K562 (cell line): ENCODE data around the gene CYB5B. TPM values are rescaled to one million over a fixed set of nuclear protein-coding genes. Genes with fewer than 3 reads are reported as not detected.

Experiments used
- ATAC-seq: fragments of 200-7000 bp; cut with Tn5 transposase; 3 replicates; pipeline ENCODE4 v1.9.1; 2020; ENCODE audit warnings: moderate library complexity
- BruUV-seq: library from RNA; stranded (reverse); fragments of 400-500 nt; replicated peaks from 2 replicates; lab custom pipeline; 2021; lab: Mats Ljungman, UMichigan
- CTCF ChIA-PET: fragments of 300-600 bp; formaldehyde crosslinking; extraction: SDS; loops from one replicate; lab custom pipeline; 2021; ENCODE audit warnings: low intra/inter-chr PET ratio; lab: Yijun Ruan, JAX
- POLR2A ChIA-PET: fragments of 300-600, 350-650 bp; sonication (Branson Sonifier 250); formaldehyde crosslinking; extraction: SDS; loops from one replicate; lab custom pipeline; 2021; ENCODE audit warnings: antibody characterized with exemption, inconsistent platforms; lab: Yijun Ruan, JAX
- DNase-seq, 4 experiments: peaks; one replicate each; pipeline versions ENCODE4 v3.0.0 to v3.0.0-alpha.2; 2011 to 2018; ENCODE audit warnings: low spot score in 3 of 4, mixed read lengths in 3 of 4; ENCODE audit errors: extremely low read depth in 1 of 4
- FAIRE-seq: peaks from 2 replicates; lab custom pipeline; 2011; peaks lifted over from hg19 to GRCh38; lab: Jason Lieb, UNC
- H2AFZ ChIP-seq: 2 replicates; pipeline ENCODE4 v1.6.0; 2011; ENCODE audit warnings: low read depth, low read length, control low read depth, inconsistent platforms
- H3K27ac ChIP-seq: fragments of 200-600 bp; 3 replicates; pipeline ENCODE4 v1.8.0; 2011; ENCODE audit warnings: low read depth, mild to moderate bottlenecking, control low read depth, inconsistent platforms, low read length, moderate library complexity, mixed read lengths; ENCODE audit errors: extremely low read depth
- H3K27me3 ChIP-seq, 2 experiments: fragments of 300-600 bp in 1 of 2; 2 replicates in 1 of 2; 3 replicates in 1 of 2; pipeline versions ENCODE4 v1.6.0 to v1.8.0; 2011; ENCODE audit warnings: inconsistent platforms in 2 of 2, low read length in 2 of 2, mild to moderate bottlenecking in 1 of 2, mixed read lengths in 1 of 2, moderate library complexity in 1 of 2; ENCODE audit not compliant: control insufficient read depth in 2 of 2, insufficient read depth in 2 of 2
- H3K36me3 ChIP-seq: fragments of 300-600 bp; 3 replicates; pipeline ENCODE4 v1.8.0; 2011; ENCODE audit warnings: mild to moderate bottlenecking, low read length, inconsistent platforms; ENCODE audit not compliant: control insufficient read depth, insufficient read depth
- H3K4me1 ChIP-seq, 2 experiments: fragments of 200-600 bp in 1 of 2; replicated peaks in 1 of 2; 2 replicates in 1 of 2; 3 replicates in 1 of 2; pipeline versions ENCODE4 v1.5.1 to v1.8.0; 2011; ENCODE audit warnings: inconsistent platforms in 2 of 2, low read length in 2 of 2, mild to moderate bottlenecking in 1 of 2, mixed read lengths in 1 of 2, moderate library complexity in 1 of 2; ENCODE audit not compliant: control insufficient read depth in 2 of 2, insufficient read depth in 2 of 2
- H3K4me2 ChIP-seq: 2 replicates; pipeline ENCODE4 v1.6.1; 2011; ENCODE audit warnings: low read length, control low read depth, inconsistent platforms, mixed read lengths; ENCODE audit not compliant: insufficient read depth
- H3K4me3 ChIP-seq: fragments of 200-600 bp; sonication (generic), shearing (Covaris generic); 2 replicates; pipeline ENCODE4 v1.5.1; 2016; ENCODE audit warnings: control low read depth, inconsistent platforms
- H3K79me2 ChIP-seq: fragments of 200-600 bp; 3 replicates; pipeline ENCODE4 v1.8.0; 2011; ENCODE audit warnings: low read length, inconsistent platforms; ENCODE audit not compliant: control insufficient read depth, insufficient read depth
- H3K9ac ChIP-seq, 2 experiments: 2 replicates each; pipeline versions ENCODE4 v1.6.0 to v1.6.1; 2011; ENCODE audit warnings: low read depth in 2 of 2, low read length in 2 of 2, control low read depth in 1 of 2, inconsistent platforms in 1 of 2, mild to moderate bottlenecking in 1 of 2, mixed read lengths in 1 of 2; ENCODE audit not compliant: insufficient read depth in 1 of 2
- H3K9me1 ChIP-seq: one replicate; pipeline ENCODE4 v1.6.0; 2011; ENCODE audit warnings: inconsistent platforms, mild to moderate bottlenecking, low read length, moderate library complexity; ENCODE audit not compliant: control insufficient read depth, insufficient read depth
- H3K9me3 ChIP-seq: replicated peaks from 2 replicates; pipeline ENCODE4 v1.5.1; 2011; ENCODE audit warnings: low read depth, low read length, inconsistent platforms; ENCODE audit not compliant: control insufficient read depth, insufficient read depth
- H4K20me1 ChIP-seq: replicated peaks from 2 replicates; pipeline ENCODE4 v1.6.1; 2011; ENCODE audit warnings: low read length, inconsistent platforms, mixed read lengths; ENCODE audit not compliant: control insufficient read depth, insufficient read depth
- BCL6 ChIP-seq: fragments of 250-450 bp; sonication (Bioruptor Pico); IDR thresholded peaks from 2 replicates; pipeline ENCODE4 v1.4.0; 2020
- E2F6 ChIP-seq, 2 experiments: IDR thresholded peaks; 2 replicates each; pipeline ENCODE4 v1.6.1; 2011; ENCODE audit warnings: borderline replicate concordance in 1 of 2, control low read depth in 1 of 2, low read depth in 1 of 2, low read length in 1 of 2, mild to moderate bottlenecking in 1 of 2, mixed read lengths in 1 of 2, moderate library complexity in 1 of 2; ENCODE audit not compliant: insufficient read depth in 1 of 2, insufficient read length in 1 of 2, poor library complexity in 1 of 2, severe bottlenecking in 1 of 2; ENCODE audit errors: extremely low read depth in 1 of 2
- ETV6 ChIP-seq, 3 experiments: fragments of 150-350 bp in 1 of 3; sonication (generic) in 1 of 3; formaldehyde crosslinking in 1 of 3; IDR thresholded peaks; 2 replicates each; pipeline versions ENCODE4 v1.6.1 to v1.8.0; 2014 to 2022; ENCODE audit warnings: borderline replicate concordance in 2 of 3, low read depth in 2 of 3, antibody characterized with exemption in 1 of 3, low read length in 1 of 3, mild to moderate bottlenecking in 1 of 3, missing genetic modification reagents in 1 of 3
- GABPA ChIP-seq: fragments of 200-800 bp; sonication (Bioruptor generic); conservative IDR thresholded peaks from 2 replicates; pipeline ENCODE4 v1.6.1; 2016; ENCODE audit warnings: low read depth, missing genetic modification characterization, missing compliant biosample characterization
- GTF2E2 ChIP-seq: fragments of 200-800 bp; sonication (Bioruptor generic); IDR thresholded peaks from 2 replicates; pipeline ENCODE4 v1.6.1; 2016; ENCODE audit warnings: missing genetic modification characterization, missing compliant biosample characterization
- NFIX ChIP-seq: fragments of 250-450 bp; sonication (Bioruptor Pico); IDR thresholded peaks from 2 replicates; pipeline ENCODE4 v1.4.0; 2020; ENCODE audit warnings: low read depth, mild to moderate bottlenecking, moderate library complexity
- RBM39 ChIP-seq: fragments of 200-400 bp; formaldehyde crosslinking; optimal IDR thresholded peaks from 2 replicates; pipeline ENCODE3; 2018; ENCODE audit warnings: low read depth, low read length
- SMARCC2 ChIP-seq: fragments of 450-650 bp; IDR thresholded peaks from 2 replicates; pipeline ENCODE4 v1.6.1; 2017; ENCODE audit warnings: antibody characterized with exemption, moderate library complexity, mild to moderate bottlenecking, low read depth
- WGBS: fragments of 100-300 bp; shearing (Covaris generic); methylation state at CpG from one replicate; pipeline ENCODE4 v1.1.6; 2016; ENCODE audit warnings: low coverage, mixed read lengths; ENCODE audit not compliant: insufficient coverage; ENCODE audit errors: missing lambda C conversion rate; 5-methylcytosine and 5-hydroxymethylcytosine counted together
- in situ Hi-C: fragments of 300-500 bp; cut with MboI; formaldehyde crosslinking; loops from 4 replicates; pipeline ENCODE4 v1.15.0; 2018; ENCODE audit warnings: inconsistent platforms, mixed read lengths
- intact Hi-C: fragments of 100-400 bp; cut with micrococcal nuclease; formaldehyde crosslinking; loops from 2 replicates; pipeline ENCODE4 v1.14.2; 2022
- polyA plus RNA-seq, 8 experiments: library from polyadenylated mRNA; depleted of rRNA in 4 of 8; stranded (reverse) in 5 of 8; unstranded in 3 of 8; fragments of >200 nt; fragmentation: Nextera tagmentation in 2 of 8; fragmentation: Illumina TruSeq in 1 of 8; extraction: Ambion mirVana in 2 of 8; extraction: Trizol in 1 of 8; gene quantifications; 2 replicates each; pipeline versions ENCODE4 v1.2.1 to v1.2.3, GENCODE V29; 2011 to 2014; ENCODE audit warnings: inconsistent platforms in 1 of 8, missing spikeins in 1 of 8
- total RNA-seq, 7 experiments: library from RNA; depleted of rRNA in 6 of 7; stranded (reverse); fragments of >200 nt in 6 of 7; fragmentation: Illumina TruSeq in 2 of 7; extraction: Trizol in 2 of 7; gene quantifications; 2 replicates each; pipeline versions ENCODE4 v1.2.1 to v1.2.3, GENCODE V29; 2011 to 2021; ENCODE audit warnings: low replicate concordance in 1 of 7
- TF ChIP-seq, protein P1 (sequence below): fragments of 450-650 bp; IDR thresholded peaks from 2 replicates; pipeline ENCODE4 v1.6.1; 2018; ENCODE audit not compliant: partially characterized antibody

The CYB5B gene
- total and polyA plus RNA-seq, 9 of the 15 experiments (the other 6 are each of a cell fraction or from before 2014, with no cell fraction given), result 29.9 to 274 (median 136) TPM

- TF ChIP-seq RBM39, result no peak
- TF ChIP-seq NFIX, result no peak
- TF ChIP-seq BCL6 (CRISPR knock-in tag), result no peak
- no peak for TF ChIP-seq GABPA
- TF ChIP-seq ETV6 (IDR thresholded peaks at IDR 0.05; ENCODE audit: borderline replicate concordance in 1 of 2, low read depth in 2 of 2, low read length in 1 of 2), result no peak
- TF ChIP-seq ETV6 (CRISPR knock-in tag; IDR thresholded peaks at IDR 0.05; ENCODE audit: borderline replicate concordance), result no peak
- no peak for TF ChIP-seq SMARCC2
- no peak for TF ChIP-seq GTF2E2 (tag)
- TF ChIP-seq, protein P1, sequence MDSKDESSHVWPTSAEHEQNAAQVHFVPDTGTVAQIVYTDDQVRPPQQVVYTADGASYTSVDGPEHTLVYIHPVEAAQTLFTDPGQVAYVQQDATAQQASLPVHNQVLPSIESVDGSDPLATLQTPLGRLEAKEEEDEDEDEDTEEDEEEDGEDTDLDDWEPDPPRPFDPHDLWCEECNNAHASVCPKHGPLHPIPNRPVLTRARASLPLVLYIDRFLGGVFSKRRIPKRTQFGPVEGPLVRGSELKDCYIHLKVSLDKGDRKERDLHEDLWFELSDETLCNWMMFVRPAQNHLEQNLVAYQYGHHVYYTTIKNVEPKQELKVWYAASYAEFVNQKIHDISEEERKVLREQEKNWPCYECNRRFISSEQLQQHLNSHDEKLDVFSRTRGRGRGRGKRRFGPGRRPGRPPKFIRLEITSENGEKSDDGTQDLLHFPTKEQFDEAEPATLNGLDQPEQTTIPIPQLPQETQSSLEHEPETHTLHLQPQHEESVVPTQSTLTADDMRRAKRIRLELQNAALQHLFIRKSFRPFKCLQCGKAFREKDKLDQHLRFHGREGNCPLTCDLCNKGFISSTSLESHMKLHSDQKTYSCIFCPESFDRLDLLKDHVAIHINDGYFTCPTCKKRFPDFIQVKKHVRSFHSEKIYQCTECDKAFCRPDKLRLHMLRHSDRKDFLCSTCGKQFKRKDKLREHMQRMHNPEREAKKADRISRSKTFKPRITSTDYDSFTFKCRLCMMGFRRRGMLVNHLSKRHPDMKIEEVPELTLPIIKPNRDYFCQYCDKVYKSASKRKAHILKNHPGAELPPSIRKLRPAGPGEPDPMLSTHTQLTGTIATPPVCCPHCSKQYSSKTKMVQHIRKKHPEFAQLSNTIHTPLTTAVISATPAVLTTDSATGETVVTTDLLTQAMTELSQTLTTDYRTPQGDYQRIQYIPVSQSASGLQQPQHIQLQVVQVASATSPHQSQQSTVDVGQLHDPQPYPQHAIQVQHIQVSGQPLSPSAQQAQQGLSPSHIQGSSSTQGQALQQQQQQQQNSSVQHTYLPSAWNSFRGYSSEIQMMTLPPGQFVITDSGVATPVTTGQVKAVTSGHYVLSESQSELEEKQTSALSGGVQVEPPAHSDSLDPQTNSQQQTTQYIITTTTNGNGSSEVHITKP, result peak; percentile 75
- no peak for TF ChIP-seq E2F6 (IDR thresholded peaks at IDR 0.05; ENCODE audit: borderline replicate concordance in 1 of 2, extremely low read depth in 1 of 2, insufficient read depth in 1 of 2, insufficient read length in 1 of 2, low read depth in 1 of 2, low read length in 1 of 2, poor library complexity in 1 of 2, severe bottlenecking in 1 of 2)
These were observed 83.8 kb downstream of the CYB5B start for GRCh38 chr16:69508033-69508755.

More at GRCh38 chr16:69508033-69508755, 83.8 kb downstream of the CYB5B start:
- intact Hi-C loops (no loop called here), in situ Hi-C loops (no loop called here)
- ATAC-seq (no peak), DNase-seq (no peak), FAIRE-seq (no peak)
- Histone ChIP-seq H4K20me1 (no peaks in the 10 kb centered on the region), H3K4me3 (no peak overlapping the region), H3K79me2 (no peaks in the 10 kb centered on the region), H3K4me1 (no peaks in the 10 kb centered on the region), H3K9me1 (no peaks in the 10 kb centered on the region), H3K9me3 (no peaks in the 10 kb centered on the region), H3K9ac (no peak overlapping the region), H3K27ac (no peak overlapping the region), H3K36me3 (no peaks in the 10 kb centered on the region), H3K27me3 (peaks cover 0 to 5% of the 10 kb centered on the region in 2 experiments; a peak in 1 of 5 replicates), H3K4me2 (no peak overlapping the region), H2AFZ (no peak overlapping the region; the same call in 1 of the 2 replicates)
- ChIA-PET POLR2A (no interaction called here), CTCF (no interaction called here)
- no TSS peak for BruUV-seq
- 12% methylated on average over 4 of the region's 4 CpGs for WGBS
